ENCODE measurements around the gene TMPRSS9.

DNA sequence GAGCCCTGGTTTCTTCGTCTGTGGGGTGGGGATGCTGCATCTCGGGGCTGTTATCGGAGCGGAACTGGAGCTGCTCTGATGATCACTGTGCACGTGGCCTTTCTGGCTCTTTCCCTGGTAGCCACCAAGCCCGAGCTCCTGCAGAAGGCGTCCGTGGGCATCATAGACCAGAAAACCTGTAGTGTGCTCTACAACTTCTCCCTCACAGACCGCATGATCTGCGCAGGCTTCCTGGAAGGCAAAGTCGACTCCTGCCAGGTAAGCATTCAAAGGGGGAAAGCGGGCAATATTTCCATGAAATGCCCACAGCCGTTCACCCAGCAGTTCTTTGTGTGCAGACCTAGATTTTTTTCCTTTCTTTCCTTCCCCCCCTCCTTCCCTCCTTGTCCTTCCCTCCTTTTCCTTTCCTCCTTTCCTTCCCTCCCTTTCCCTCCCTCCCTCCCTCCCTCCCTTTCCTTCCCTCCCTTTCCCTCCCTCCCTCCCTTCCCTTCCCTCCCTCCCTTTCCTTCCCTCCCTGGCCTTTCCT lies 57.9 kb downstream of the TMPRSS9 start:
- TF ChIP-seq CREB5 (CRISPR knock-in tag; IDR thresholded peaks at IDR 0.05; ENCODE audit: low read depth) (no peak), CSRNP3 (CRISPR knock-in tag; IDR thresholded peaks at IDR 0.05) (no peak), PPARA (CRISPR knock-in tag; IDR thresholded peaks at IDR 0.05; ENCODE audit: borderline replicate concordance) (no peak), ISL1 (CRISPR knock-in tag; IDR thresholded peaks at IDR 0.05) (no peak)
- TF ChIP-seq, protein P1, sequence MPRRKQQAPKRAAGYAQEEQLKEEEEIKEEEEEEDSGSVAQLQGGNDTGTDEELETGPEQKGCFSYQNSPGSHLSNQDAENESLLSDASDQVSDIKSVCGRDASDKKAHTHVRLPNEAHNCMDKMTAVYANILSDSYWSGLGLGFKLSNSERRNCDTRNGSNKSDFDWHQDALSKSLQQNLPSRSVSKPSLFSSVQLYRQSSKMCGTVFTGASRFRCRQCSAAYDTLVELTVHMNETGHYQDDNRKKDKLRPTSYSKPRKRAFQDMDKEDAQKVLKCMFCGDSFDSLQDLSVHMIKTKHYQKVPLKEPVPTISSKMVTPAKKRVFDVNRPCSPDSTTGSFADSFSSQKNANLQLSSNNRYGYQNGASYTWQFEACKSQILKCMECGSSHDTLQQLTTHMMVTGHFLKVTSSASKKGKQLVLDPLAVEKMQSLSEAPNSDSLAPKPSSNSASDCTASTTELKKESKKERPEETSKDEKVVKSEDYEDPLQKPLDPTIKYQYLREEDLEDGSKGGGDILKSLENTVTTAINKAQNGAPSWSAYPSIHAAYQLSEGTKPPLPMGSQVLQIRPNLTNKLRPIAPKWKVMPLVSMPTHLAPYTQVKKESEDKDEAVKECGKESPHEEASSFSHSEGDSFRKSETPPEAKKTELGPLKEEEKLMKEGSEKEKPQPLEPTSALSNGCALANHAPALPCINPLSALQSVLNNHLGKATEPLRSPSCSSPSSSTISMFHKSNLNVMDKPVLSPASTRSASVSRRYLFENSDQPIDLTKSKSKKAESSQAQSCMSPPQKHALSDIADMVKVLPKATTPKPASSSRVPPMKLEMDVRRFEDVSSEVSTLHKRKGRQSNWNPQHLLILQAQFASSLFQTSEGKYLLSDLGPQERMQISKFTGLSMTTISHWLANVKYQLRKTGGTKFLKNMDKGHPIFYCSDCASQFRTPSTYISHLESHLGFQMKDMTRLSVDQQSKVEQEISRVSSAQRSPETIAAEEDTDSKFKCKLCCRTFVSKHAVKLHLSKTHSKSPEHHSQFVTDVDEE (CRISPR knock-in tag; IDR thresholded peaks at IDR 0.05) = no peak

Data from SK-N-SH treated with all-trans-retinoic acid at 6 μM for 48 hours (cell line).